SKM-1 (cell line): ENCODE measurements around the gene TRAPPC10.
"Not testable (repeated sequence)": the region's sequence is repeated elsewhere in the genome, so short reads cannot be mapped to it uniquely, and the experiment has no call there.

Experiments
- DNase-seq: peaks from one replicate; lab custom pipeline; 2025; ENCODE audit not compliant: unreplicated experiment; lab: John Stamatoyannopoulos, UW

The TRAPPC10 gene

DNA sequence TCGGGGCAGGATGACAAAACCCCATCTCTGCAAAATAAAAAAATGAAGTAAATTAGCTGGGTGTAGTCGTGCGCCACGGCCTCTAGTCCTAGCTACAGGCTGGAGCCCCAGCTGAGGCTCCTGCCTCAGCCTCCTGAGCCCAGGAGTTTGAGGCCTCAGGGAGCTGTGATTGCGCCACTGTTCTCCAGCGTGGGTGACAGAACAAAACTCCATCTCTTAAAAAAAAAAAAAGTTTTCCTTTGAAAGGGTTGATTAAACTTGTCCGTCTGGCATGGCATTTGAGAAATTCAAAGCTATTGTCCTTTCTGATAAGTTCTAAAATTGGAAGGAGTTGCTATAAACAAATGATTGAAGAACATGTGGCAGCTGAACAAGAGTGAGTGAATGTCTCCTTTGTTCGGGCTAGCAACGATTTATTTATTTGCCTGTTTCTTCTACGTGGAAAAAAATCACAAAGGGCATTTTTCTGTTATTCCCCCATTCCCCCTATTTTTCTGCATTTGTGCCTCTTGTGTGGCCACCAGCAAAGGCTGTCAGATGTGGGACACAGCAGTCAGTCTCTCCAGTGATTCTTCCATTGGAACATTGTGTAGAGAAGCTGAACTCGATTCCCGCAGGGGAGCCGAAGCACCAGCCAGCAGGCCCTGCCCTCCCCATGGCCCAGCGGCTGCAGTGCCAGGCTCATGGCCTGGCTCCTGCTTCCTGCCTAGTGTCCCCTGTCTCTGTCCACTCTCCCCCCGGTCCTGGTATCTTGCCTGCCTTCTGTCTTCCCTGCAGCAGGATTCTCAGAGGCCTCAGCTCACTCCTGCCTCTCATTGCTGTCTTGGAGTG is 73.6 kb downstream of the TRAPPC10 start:
- no peak for DNase-seq

DNA sequence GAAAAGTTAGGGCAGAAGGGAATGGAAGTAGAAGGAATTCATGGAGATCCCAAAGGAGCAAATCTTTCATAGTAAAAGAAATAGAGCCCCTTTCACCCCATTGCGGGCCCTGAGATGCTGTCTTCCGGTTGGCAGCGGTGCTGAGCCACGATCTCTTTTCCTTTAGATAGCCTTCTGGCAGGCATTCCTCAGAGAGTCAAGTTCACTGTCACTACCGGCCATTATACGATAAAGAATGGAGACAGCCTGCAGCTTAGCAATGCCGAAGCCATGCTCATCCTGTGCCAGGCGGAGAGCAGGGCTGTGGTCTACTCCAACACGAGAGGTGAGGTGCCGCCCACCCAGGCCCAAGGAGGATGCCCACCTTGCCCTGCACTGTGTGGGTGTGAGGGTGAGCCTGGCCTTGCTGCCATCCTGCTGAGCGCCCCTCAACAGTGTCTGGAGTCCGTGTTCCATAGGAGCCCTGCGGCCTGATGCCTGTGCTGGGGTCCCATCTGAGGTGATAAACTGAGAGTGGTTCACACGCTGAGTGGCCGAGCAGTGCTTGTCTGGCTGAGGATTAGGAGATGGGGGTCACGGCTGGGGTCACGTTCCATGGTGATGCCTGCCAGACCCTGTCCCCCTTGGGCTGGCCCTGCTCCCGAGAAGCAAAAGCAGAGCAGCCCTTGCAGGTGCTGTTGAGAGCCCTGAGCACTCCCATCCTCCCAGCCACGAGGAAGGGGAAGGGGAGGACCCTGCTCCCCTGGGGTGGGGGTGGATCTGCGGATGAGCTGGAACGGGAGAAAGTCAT is 74.7 kb downstream of the TRAPPC10 start:
- DNase-seq: no peak

DNA sequence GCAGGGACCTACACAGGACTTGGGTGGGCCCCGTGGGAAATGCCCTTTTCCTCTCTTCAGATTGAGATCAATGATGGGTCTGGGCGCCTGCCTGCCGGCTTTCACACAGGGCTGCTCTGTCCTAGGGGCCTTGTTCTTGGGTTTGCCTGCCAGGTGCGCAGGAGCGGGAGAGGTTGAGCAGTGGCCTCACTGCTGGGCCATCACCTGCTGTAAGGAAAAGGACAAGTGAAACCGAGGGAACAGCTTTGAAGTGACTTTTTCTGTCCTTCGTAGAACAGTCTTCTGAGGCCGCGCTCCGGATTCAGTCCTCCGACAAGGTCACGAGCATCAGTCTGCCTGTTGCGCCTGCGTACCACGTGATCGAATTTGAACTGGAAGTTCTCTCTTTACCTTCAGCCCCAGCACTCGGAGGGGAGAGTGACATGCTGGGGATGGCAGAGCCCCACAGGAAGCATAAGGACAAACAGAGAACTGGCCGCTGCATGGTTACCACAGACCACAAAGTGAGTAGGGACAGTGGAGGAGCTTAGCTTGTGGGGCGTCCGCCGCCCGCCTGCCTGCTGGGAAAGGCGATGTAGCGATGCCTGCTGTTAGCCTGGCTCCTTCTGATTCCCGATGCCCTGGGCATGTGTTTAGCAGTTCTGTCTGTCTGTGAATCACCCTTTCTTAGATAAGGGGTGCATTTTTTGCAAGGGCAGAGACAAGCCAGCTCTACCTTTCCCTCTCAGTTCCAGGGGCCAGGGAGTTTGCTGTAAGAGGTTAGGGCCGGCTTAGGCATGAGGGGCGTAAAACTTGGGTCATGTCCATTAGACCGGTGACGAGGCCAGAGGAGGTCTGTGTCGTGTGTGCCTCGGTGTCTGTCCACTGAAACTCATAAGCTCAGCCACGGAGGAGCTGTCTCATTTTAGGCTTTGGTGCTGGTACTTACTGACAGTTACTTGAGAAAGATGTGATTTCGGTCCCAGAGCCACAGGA is 75.6 kb downstream of the TRAPPC10 start:
- DNase-seq: no peak

DNA sequence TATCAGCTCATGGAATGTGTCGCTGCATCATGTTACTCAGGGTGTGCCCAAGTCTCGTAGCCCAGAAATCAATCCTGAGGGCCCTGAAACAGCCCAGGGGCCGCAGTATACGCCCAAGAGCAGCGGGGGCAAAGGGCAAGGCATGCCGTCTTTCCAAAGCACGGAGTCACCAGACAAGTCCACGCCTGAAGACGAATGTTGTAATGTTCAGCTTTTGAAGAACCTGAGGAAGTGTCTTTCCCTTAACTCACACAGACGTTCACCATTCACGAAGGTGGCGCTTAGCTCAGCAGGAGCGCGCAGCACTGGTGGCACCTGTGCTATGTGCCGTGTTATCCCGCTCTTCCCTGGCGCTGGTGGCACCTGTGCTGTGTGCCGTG is 76.3 kb downstream of the TRAPPC10 start:
- DNase-seq: no peak

DNA sequence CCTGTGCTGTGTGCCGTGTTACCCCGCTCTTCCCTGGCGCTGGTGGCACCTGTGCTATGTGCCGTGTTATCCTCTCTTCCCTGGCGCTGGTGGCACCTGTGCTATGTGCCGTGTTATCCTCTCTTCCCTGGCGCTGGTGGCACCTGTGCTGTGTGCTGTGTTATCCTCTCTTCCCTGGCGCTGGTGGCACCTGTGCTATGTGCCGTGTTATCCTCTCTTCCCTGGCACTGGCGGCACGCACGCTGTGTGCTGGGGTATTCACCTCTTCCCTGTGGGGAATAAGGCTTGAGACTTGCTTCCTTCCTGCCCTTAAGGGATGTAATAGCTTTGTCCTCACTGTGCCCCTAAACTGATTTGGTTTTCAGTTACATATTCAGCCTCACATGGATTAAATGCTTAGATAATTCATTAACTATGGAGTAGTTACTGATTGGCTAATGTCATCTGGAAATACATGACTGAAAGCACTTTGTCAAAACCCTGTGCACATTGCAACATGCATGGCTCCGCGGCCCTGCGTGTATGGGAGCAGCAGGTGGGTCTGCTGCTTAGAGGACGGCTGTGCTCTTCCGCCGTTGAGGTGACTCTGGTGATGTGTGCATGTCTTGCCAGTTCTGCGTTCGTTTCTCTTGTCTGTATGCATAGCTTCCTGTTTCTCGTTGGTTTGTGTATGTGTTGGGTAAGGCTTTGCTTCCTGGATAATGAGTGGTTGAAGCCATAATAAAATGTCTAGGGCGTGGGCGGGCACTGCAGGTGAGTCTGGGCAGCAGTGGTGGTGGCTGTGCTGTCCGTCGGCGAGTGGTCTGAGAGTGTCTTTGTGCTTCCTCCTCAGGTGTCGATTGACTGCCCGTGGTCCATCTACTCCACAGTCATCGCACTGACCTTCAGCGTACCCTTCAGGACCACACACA is 77.1 kb downstream of the TRAPPC10 start:
- DNase-seq: no peak

DNA sequence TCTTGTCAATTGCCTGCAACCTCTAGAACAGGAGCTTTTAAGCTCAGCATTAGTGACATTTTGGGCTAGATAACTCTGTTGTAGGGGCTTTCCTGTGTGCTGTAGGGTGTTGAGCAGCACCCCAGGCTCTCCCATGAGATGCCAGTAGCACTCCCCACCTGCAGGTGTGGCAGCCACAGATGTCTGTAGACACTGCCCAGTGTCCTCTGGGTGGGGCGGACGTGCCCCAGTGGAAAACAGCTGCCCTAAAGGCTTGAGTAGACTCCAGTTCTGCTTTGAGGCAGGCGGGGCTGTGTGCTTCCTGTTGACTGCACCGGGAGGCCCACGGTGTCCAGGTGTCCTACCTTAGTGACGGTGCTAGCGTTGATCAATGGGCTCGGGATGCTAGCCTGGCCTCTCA is 78.2 kb downstream of the TRAPPC10 start:
- no peak for DNase-seq

DNA sequence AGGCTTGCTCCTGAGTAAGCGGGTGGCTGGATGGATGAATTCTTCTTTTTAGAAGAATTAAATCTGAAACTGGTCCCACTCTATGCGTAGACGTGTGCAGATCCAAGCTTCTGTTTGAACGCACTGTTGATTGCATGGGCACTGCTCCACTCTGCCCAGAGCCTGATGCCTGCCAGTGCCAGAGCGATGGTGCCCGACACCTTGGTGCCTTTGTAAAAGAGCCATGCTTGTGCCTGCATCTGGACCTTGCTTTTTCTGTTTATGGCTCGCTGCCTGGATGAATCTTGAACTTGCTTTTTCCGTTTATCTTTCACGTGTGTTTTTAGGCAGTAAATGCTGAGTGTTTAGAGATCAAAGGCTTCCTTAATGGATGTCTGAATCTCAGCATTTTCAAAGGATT is 80.1 kb downstream of the TRAPPC10 start:
- DNase-seq: no peak

DNA sequence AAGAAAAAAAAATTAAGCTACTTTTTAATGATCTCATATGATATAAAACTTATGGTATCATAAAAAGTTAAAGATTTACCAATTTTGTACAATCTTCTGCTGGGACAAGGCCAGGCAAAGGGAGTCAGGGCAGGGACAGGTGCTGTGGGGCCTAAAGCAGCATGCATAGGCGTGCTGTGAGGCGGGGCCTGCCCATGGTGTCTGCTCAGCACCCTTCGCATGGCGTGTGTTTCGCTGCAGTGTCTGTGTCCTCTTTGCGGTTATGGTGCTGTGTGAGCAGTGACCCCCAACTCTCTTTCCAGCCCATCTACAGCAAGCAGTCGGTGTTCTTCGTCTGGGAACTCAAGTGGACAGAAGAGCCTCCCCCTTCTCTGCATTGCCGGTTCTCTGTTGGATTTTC is 81.7 kb downstream of the TRAPPC10 start:
- no peak for DNase-seq

DNA sequence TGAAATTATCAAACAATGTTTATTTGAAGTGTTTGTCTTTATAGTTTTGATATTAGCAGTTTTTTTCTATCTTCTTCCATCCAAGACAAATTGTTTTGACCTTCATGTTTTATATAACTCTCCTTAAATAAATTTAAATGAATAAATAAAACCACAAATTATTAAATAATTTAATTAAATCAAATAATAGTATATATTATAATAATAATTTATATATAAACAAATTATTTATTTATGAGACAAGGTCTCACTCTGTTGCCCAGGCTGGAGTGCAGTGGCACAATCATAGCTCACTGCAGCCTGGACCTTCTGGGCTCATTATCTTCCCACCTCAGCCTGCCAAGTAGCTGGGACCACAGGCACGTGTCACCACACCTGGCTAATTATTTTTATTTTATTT is 82.7 kb downstream of the TRAPPC10 start:
- no peak for DNase-seq

DNA sequence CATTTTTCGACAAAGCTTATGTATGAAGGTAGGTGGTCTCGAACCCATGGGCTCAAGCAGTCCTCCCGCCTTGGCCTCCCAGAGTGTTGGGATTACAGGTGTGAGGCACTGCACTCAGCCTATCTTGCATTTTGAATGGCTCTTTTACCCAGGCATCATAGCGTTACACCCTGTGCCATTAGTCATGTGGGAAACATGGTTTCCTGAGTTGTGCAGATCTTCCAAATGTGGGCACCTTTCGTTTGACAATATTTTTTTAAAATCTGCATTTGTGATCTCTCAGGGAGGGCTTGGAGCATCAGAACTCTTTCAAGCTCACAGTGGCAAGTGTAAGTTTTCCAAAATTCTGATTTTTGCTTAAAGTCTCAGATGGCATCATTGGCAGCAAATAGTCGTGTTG is 86.4 kb downstream of the TRAPPC10 start:
- not testable (repeated sequence) for DNase-seq

DNA sequence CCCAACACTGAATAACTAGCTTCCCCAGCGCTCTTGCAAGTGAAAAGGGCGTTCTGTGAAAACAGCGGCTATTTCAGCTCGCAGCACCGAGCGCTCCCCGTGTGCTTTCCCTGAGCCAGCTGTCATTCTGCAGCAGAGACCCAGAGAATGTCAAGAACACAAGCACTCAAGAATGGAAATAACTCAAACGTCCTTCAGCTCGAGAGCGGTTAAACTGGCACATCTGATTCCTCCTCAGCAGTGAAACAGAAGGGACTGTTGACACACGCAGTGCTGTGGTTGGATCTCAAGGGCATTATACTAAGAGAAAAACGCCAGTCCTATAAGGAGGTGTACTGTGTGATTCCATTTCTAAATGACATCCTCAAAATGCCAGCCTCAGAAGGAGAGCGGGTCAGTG is 86.9 kb downstream of the TRAPPC10 start:
- DNase-seq: not testable (repeated sequence)

DNA sequence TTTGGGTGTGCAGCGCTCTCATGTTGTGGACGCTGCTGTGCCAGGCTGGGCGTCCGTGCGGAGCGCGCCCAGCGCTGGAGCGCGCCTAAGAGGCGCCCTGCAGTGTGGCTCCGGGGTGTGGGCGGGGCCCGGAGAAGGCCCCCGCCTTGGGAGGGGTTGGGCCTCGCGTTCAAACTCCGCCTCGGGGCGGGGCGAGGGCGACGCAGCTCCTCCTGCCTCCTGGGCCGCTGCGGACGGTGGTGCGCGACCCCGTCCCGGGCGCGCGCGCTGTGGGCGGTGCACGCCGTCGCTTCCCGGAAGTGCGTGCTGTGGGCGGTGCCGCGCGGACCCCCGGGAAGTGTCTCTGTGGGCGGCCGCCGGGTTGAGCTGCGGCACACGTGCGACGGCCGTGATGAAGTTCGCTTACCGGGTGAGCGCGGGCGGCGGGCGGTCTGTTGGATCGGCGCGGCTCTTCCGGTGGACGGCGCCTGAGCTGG is 95.0 kb downstream of the TRAPPC10 start, which contains the start of gene PWP2:
Gene PWP2 (plus strand): TSS at position 374 of the 476 bp plus-strand sequence. CDS start 18 bp downstream, at position 392.
- not testable (repeated sequence) for DNase-seq

DNA sequence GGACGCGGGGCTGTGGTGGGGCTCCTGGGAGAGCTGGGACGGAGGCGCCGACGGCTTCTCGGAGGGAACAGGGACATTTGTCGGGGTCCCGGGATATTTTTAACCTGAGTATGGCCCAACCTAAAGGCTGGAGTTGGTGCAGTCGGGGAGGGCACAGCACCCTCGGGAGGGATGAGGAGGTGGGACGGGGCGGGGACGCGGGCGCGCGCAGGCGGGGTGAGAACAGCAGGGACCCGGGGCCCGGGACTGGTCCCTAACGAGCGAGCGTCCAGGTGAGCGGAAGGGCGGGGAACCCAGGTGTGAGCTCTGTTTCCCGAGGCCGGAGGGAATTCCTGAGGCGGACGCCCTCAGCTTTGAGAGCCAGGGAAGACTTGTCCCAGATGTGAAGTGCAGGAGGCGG is 95.5 kb downstream of the TRAPPC10 start:
- not testable (repeated sequence) for DNase-seq

DNA sequence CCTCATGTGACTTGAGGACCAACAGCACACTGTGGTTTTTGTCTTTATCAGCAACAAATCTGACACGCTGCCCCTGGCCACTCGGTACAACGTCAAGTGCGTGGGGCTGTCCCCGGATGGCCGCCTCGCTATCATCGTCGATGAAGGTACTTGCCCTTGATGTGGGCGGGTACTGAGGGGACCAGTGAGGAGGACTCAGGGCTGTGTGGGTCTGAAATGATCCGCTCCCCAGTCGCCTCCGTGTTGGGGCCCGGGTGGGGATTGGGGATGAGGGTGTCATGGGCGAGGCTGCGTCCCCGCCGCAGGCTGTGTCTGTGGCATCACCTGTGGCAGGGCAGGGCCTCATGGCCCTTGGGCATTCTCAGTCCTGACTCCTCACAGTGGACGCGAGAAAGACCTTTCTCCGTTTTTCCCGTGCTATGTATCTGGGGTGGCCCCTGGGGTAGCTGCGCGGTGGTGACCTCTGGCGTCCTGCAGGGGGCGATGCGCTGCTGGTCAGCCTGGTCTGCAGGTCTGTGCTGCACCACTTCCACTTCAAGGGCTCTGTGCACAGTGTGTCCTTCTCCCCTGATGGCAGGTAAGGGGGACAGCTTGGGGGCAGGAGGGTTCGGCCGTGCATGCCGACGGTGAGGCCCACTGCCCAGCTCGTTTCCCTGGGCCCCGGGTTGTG is 101.7 kb downstream of the TRAPPC10 start:
- DNase-seq: not testable (repeated sequence)

DNA sequence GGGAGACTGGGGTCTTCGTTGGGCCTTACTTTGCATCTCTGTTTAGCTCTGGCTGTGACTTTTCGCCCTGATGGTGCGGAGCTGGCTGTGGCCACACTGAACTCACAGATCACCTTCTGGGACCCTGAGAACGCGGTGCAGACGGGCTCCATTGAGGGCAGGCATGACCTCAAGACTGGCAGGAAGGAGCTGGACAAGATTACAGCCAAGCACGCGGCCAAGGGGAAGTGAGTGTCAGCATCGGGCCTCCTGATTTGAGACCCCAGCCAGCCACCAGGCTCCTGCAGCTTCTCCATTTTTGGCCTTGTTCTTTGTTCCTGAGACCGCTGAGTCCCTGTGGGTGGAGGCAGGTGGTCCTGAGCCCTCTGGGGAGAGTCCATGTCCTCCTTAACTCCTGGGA is 110.0 kb downstream of the TRAPPC10 start:
- DNase-seq: not testable (repeated sequence)

DNA sequence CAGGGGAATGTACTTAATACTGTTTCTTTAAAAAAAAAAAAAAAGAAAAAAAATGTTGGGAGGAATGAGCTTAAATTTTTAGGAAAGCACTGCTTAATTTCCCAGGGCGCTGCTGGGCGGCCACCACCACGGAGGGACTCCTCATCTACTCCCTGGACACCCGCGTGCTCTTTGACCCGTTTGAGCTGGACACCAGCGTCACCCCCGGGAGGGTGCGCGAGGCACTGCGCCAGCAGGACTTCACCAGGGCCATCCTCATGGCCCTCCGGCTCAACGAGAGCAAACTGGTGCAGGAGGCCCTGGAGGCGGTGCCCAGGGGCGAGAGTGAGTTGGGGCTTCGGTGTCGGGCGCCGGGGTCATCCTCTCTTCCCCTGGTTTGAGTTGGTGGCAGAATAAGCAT is 115.7 kb downstream of the TRAPPC10 start:
- not testable (repeated sequence) for DNase-seq

DNA sequence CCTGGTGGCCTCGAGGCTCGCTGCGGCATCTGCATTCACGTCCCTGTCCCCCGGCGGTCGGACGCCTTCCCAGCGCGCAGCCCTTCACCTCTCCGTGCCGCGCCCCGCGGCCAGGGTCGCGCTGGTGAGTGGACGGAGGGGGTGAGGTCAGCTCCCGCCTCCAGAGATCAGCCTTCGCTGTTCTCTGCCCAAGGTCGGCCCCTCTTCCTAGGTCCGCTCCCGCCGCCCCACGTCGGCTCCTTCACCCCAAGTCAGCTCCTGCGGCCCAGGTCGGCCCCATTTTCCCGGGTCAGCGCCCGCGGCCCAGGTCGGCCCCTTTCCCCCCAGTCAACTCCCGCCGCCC is 121.6 kb downstream of the TRAPPC10 start:
- not testable (repeated sequence) for DNase-seq

DNA sequence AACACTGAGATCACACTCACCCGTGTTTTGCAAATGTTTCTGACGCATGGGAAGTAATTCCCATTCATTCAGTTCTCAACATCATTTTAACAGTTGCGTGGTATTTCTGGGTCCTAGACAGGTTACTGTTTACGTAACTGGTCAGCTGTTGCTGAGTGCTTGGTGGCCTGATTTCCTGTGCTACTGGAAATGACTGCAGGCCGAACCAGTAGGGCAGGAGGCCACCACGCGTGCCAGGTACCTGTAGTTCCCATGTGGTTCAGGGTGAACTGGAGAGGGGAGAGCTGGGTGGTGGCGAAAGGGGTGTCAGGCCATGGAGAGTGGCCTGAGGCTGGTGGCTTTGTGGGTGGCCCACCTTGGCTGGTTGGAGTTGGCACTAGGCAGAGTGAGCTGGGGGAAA is 122.6 kb downstream of the TRAPPC10 start:
- DNase-seq: not testable (repeated sequence)

DNA sequence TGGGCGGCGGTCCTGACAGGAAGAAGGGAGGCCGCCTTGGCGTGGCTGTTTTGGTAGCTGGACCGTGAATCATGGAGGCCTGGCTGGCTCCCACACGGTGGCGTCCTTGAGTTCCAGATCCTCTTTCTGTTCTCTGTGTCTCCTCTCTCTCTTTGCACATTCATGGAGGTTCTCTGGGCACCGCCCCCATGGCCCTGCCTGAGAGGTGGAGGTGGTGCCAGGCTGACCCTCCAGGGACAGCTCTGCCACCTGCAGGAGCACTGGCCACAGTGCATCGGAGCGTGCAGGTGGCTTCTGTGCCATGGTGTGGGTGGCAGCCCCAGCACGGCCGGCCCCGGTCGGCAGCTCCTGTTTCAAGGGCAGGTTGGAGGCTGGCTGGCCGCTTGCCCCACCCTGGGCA is 125.9 kb downstream of the TRAPPC10 start:
- not testable (repeated sequence) for DNase-seq
